ENCODE data around the gene SMAD6.

SMAD6 gene

DNA sequence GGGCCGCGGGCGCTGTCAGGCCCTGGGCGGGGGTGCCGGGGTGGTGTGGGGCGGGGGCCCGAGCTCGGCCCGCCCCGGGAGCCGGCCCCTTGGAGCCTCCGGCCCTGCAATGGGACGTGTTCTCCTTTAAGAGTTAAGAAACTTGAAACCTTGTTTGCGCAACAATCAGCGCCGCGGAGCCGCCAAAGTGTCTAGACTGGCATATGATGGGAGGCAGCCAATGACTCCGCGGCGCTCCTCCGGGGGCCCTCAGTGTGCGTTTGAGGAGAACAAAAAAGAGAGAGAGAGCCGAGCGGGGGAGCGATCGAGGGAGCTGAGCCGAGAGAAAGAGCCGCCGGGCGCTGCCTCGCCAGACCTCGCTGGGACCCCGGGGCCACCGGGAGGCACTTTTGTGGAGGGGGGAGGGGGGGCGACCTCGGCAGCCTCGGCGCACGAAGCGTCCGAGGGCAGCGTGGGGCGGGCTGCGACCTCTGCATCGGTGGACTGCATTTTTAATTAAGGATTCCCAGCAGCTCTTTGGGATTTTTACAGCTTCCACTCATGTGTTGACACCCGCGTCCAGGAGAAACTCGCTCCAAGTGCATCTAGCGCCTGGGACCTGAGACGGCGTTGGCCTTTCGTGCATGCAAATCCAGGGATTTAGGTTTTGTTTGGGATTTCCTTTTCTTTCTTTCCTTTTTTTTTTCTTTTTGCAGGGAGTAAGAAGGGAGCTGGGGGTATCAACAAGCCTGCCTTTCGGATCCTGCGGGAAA lies at the start of gene SMAD6:
Gene SMAD6, plus strand, starts transcription at position 202 of the 752 bp plus-strand sequence. CDS start 1,023 bp downstream, outside the sequence.
- peak; percentile 59 for DNase-seq

DNA sequence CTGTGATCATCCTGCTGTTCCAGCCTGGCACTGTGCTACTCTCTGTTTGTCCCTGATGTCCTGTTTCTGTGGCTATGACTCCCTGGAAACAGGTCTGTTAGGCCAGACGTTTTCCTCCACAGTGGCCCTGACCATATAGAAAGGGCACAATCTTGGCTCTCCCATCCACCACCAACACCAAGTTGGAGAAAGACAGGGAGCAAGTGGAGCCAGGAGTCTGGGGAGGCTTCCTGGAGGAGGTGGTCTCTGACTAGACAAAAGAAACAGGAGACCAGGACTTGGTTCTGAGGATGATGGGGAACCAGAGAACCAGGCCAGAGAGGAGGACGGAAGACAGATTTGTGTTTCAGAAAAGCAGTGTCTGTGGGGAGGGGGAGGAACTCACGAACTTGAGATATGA lies 49.2 kb upstream of the SMAD6 start:
- no peak for DNase-seq

DNA sequence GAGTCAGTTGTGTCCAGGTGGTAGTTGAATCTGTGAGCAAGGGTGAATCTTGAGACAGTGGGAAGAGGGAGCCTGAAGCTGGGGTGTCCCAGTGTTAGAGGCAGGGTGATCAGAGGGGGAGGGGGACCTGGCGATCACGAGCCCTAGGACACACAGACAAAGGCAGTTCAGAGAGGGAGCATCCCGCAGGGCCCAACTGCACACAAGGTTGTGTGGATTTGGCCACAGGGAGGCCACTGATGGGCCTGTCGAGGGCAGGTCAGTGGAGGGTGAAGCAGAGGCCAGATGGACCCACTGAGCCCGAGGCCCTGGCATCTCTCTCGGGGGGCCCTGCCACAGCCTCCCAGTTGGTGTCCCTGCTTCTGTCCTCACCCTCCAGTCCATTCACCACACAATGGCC lies 48.6 kb upstream of the SMAD6 start:
- no peak for DNase-seq

DNA sequence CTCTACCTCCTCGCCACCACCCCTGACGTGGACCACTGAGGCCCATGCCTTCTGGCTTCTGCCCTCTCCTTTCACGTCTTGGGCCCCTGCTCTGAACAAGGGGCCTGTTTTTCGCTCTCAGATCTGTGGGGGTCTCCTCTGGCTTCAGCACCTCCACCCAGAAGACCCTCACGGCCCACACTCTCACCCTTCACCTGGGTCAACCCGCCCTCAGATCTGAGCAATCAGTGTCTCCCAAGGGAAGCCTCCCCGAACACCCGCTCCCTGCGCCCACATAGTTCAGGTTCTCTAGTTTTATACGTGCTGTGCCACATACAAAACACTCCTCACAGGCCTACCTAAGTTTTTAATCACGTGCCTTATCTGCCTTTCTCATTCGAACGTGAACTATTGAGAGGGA lies 48.2 kb upstream of the SMAD6 start:
- DNase-seq = no peak

DNA sequence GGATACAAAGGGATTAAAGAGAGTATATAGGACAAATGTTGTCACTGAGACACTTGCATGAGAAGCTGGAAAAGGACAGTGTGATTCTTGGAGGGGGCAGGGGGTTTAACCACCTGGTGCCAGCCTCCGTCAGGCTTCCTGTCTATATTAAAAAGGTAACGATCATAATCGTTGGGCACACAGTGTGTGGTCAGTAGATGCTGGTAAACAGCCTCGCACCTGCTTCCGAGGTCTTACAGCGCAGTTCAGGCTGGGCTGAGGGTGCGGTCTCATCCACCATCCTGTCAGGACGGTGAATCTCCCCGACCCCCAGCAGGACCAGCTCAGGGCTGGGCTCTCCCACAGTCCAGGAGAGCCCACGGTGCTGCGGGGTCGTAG lies 47.7 kb upstream of the SMAD6 start:
- DNase-seq = no peak

DNA sequence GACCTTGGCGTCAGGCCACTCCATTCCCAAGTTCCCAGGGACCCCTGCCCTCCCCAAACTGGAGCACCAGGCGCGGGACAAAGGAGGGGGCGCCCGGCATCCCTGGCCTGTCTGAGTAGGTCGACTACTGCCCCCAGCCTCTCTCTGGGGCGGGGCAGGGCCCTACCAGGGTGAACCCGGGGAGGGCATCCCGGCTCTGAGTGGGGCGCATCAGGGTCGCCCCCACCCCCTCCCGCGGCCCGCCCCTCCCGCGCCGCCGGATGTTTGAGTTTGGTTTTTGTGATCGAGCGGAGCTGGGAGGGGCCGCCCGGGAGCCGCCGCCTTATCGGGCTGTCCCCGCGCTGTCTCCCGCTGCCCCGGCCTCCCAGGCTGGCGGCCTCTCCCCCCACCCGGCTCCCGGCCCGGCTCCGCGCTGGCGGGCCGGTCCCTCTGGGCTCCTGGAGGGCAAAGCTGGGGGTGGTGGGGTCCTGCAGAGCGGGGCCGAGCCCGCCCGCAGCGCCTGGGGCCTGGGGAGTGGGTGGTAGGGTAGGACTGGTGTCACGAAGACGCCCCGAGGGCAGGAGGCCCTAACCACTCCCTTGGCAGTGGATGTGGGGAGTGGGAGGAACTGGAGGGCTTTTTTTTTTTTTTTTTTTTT lies 47.2 kb upstream of the SMAD6 start:
- no peak for DNase-seq

DNA sequence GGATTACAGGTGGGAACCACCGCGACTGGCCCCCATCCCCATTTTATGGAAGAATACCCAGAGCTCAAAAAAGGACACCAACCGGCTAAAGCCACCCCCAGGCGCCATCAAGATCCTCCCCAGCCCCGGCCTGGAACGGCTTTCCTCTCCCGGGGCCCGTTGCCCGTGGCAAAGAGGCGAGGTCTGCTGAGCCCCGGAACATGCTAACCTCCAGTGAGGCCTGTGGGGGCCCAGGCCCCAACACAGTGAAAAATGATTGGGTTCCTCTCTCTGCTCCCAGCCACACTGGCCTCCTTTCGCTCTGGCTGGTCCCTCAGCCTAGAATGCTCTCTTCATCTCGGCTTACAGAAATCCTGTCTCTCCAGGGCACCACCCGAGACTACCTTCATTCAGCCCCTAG lies 46.5 kb upstream of the SMAD6 start:
- DNase-seq = no peak

DNA sequence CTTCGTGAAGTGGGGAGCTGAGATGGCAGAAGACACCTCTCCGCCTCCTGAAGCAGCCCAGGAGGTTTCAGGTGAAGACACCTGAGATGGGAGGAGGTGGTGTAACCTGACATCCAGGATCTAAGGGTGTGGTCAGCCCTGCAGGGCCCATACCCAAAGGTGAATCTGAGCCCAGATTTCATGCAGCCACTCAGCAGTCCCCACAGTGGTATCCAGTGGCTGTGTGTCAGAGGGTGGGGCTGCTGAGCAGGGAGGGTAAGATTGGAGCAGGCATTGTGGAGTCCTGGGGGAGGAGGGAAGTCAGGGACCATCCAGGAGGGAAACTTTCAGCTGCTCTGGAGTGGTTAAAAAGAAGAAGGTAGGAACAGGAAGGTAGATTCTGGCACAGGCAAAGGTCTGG lies 46.0 kb upstream of the SMAD6 start:
- no peak for DNase-seq

DNA sequence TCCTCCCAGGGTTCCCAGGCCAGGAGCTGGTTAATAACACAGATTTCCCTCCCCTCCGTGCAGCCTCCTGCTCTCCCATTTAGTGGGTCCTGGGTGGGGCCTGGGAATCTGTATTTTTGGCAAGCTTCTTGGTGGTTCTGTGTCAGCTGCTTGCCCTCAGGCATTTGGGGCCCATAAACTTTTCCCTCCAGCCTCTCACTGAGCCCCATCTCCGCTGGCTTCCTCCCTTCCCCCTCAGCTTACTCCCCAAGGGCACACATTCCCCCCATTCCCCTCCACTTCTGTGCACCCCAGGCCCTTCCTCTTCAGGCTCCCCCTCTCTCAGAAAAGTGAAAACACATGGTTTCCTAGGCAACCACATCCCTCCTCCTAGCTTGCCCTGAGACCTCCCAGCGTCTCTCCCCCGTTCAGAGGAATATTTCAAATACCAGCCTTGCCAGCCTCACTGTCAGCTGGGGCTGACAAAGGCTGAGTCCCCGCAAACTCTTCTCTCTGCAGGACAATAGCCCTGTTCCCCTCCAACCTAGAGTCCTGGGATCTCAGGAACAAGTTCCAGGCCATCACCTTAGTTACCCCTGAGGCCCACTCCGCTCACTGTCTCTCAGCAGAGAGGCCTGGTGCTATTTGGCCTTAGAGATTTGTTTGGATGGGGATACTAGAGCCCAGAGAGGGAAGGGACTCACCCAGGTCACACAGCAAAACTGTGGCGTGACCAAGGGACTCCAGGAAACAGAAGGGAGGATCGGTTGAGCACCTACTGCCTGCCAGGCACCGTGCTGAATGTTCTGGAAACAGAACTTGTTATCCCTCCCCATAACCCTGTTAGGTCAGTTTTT lies 44.6 kb upstream of the SMAD6 start:
- DNase-seq = no peak

DNA sequence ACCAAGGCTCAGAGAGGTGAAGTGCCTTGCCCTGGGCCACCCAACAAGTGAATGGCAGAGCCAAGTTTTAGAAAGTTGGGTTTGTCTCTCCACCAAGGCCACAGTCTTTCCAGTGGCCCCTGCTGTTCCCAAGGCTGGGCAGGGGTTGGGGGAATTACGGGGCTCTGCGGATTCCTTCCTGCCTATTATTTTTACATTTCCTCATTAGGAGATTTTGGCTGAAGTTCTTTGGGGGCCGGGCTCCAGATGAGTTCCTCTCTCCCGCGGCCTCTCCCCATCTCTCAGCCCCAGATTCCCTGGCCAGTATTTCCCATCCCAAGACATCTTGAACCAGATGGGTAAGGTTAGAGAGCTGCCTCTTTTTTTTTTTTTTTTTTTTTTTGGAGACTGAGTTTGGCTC lies 44.0 kb upstream of the SMAD6 start:
- no peak for DNase-seq

DNA sequence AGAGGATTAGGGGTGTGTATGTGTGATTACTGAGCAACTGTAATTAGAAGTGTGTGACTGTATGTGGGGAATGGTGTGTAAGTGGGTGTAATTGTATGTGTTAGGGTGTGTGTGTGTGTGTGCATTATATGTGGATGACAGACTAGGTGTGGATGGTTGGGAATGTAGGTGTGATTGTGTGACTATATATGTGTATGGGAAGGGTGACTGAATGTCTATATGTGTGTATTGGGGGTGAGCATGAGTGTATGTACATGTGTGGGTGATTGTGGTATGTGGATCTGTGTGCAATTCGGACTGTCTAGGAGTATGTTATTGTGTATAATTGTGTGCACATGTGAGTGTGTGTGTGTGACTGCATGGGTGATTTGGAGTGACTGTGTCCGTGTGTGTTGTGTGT lies 43.2 kb upstream of the SMAD6 start:
- no peak for DNase-seq

DNA sequence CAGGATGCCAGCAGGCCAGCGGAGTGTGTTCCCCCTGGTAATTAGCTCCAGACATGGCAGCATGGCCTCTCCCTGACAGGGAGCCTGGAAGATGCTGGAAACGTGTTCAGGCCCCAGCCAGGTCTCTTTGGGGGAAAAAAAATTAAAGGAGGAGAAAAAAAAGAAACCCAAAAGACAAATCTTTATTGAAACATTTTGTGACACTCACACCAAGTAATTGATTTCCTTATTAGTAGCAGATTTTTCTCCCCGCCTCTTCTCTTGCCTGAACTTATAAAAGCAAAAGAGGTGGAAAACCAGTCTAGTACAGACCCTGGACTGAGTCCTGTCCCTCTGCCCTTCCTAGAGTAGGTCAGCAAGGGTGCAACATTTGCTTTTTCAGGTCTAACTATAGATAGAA lies 42.7 kb upstream of the SMAD6 start:
- DNase-seq = no peak

DNA sequence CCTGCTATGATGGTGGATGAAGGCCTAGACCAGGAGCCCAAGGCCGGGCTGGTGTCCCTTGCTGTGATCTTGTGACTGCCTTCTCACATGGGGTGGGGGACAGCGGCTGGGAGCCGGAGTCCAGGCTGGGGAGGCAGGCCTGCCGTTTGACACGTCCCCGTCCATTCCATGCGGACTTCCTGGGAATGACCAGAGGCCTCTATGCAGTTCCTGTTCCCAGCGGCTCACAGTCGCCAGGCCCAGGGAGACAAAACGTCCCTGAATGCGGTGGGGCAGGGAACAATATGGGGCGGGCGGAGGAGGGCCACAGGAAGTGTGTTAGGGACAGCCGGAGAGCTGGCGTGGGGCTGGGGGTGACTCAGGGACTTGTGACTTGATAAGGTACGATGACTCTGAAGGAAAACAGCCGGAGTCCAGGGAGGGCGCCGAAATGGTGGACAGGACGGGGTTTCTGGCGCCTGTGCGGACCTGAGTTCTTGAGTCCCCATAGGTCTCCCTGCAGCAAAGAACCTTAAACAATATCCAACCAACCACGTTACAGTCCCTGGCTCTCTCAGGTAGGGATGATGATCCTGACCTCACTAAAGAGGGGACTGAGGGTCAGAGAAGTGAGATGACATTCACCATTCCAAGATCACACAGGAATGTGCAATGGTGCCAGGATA lies 40.5 kb upstream of the SMAD6 start:
- no peak for DNase-seq

DNA sequence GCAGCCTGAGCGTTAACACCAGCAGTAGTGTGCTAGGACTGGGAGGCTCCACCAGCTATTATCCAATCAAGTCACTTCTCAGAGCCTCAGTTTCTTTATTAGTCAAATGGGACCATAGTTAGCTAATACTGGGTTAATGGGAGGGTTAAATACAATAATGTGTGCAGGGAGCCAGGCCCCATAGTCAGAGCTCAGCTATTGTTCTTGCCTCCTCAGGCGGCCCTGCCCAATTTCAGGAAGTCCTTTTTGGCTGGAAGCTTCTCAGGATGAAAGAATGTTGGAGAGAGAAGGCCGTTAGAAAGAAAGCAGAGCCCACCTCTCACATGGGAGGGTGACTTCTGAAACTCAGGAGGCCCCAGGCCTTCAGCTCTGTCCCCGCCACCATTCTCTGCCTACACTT lies 39.5 kb upstream of the SMAD6 start:
- no peak for DNase-seq

DNA sequence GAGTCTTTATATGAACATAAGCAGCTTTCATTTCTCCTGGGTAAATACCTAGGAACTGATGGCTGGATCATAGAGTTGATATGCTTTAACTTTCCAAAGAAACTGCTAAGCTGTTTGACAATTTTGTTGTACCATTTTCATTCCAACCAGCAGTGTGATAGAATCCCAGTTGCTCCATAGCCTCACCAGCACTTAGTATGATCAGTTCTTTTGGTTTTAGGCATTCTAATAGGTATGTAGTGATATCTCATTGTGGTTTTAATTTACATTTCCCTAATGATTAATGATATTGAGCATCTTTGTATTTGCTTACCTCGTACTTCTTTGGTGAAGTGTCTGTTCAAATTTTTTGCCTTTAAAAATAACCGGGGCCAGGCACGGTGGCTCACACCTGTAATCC lies 38.4 kb upstream of the SMAD6 start:
- DNase-seq = no peak

DNA sequence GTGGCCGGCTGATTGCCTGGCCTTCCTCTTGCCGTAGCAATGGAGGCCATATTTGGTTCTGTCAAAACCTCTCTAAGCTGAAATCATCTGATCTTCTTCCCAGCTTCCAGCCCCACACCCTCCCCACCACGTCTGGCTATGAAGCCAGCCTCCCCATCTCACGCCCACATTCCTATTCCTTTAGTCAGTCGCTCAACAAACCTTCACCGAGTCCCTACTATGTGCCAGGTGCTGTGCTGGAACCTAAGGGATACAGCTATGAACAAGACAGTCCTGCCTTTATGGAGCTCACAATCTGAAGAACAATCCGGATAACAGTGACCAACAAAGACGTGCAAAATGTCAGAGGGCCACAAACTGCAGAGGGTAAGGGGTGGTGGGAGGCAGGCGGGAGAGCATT lies 31.9 kb upstream of the SMAD6 start:
- no peak for DNase-seq

DNA sequence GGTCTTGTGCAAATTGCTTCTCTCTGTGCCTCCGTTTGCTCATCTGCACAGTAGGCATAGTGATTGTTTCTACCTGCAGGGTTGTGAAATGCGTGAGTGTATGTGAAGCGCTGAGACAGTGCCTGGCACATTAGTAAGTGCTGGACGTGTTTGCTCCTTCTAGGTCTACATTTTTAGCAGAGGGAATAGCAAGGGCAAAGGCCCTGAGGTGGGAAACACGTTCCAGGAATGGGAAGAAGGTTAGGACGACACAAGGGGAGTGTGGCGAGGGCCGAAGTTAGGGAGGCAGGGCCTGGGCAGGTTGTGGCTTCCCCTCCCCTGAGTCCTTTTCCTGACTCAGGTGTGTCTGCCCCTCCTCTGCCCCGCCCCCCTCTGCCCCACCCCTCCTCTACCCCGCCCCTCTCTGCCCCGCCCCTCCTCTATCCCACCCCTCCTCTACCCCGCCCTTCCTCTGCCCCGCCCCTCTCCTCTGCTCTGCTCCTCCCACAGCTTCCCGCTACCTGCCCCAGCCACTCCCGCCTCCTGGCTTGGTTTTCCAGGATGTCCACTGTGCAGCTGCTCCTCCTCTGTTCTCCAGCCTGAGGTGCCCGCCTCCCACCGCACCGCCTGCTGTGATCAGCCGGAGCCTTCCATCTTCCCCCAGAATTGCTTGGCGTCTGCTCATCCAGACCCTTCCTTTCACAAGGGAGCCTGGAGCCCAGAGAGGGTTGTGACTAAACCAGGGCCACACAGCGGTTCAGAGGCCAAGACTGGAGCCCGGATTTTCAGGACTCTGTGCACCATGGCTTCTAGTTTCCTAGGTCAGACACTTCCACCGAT lies 31.1 kb upstream of the SMAD6 start:
- DNase-seq = no peak

DNA sequence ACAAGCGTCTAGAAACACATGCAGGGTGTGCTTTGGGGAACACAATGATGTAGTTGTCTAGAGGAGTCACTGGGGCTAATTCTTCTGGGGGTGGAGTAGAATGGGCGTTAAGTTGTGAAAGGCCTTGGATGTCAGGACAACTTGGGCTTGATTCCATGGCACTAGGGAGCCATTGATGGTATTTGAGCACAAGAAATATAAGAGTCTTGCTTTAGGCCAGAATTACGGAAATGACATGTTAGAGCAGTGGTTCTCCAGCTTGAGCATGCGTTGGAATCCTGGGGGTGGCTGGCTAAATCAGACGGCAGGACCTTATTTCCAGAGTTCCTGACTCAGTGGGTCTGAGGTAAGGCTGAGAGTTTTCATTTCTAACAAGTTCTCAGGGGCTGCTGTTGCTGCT lies 29.2 kb upstream of the SMAD6 start:
- no peak for DNase-seq

DNA sequence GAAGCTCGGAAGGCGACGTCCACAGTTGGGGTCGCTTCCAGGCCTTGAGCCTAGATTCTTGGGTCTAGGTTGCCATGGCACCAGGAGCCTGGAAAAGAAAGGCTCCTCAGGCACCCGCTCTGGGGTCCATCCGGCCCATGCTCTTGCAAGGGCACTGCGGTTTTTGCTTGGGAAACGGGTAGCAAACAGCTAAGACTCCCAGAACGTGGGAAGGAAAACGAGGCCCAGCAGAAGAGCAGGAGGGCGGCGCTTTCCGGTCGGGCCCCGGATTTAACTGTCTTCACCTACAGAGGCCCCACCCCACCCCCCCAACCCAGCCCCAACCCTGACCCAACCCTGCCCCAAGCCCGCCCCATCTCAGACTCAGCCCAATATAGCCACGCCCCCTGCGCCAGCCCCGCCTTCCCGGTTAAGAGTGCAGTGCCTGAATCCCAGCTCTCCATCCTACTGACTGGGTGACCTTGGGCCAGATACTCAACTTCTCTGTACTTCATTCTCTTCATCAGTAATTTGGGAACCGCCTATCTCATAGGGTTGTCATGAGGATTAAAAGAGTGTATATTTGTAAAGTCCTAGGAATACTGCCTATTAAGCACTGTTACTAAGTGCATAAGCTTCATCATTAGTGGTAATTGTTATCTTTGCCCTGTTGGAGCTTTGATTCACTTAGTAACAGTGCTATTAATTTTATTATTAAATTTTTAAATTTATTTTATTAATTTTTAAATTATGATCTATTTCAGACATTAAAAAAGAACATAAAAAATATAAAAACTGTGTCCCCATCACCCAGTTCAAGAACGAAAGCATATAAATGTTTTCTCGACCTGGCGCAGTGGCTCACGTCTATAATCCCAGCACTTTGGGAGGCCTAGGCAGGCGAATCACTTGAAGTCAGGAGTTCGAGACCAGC lies 28.4 kb upstream of the SMAD6 start:
- no peak for DNase-seq

DNA sequence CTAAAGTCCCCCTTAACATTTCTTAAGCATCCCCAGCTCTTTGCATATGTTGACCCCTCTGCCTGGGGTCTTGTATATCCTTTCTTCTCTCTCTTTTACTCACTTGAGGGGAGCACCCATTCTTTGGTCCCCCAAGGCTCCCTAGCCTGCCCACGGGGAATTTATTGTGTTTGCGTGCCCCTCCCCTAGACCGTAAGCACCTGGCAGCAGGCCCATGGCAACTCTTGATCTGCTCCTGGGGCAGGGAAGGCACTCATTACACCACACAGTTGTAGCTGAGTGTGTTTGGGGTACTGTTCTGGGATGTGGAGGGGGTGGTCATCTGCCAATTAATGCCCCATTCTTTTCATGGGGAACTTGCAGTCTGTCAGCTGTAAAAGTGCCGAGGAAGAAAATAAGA lies 27.3 kb upstream of the SMAD6 start:
- DNase-seq = no peak

DNA sequence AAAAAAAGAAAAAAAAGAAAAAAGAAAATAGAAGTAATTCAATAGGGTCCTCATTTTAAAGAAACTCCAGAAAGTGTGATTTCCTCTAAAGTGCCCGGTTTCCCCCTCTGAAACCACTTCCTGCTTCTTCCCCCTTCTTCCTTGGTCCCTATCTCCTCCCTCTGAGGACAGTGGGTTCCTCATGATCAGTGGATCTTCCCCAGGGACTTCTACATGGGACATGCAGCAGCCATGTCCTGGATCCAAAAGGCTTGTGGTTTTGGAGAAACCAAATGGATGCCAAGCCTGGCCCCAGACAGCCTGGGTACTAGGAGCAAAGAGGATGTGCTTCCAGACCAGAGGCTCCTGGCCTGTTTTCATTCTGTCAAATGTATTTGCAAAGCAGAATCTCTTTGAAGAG lies 26.6 kb upstream of the SMAD6 start:
- no peak for DNase-seq

DNA sequence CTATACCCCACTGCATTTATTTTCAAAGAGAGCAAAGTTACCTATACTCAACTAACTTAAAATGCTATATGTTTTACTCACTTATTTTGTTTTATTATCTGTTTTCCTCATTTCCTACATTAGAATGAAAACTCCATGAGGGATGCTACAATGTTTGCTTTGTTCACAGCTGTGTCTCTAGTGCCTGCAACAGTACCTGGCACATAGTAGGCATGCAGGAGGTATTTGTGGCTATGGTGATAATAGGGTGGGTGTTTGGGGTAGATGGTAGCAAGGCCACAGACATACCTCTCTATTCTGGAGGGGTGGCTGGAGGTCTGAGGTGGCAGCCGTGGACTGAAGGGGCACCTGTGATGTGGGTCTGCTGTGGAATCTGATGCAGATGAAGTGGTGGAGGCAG lies 24.7 kb upstream of the SMAD6 start:
- DNase-seq = no peak

Measured in CD4-positive, alpha-beta T cell treated with Interleukin-4 for 4 hours (primary cell).